ENCODE data around the gene RBMS3. TPM values are rescaled to one million over a fixed set of nuclear protein-coding genes. Genes with fewer than 3 reads are reported as not detected.

RBMS3 gene
- total and polyA plus RNA-seq, 2 of the 8 experiments (the other 6 are each of a cell fraction or from before 2014, with no cell fraction given), result 3.7 to 6.9 TPM

DNA sequence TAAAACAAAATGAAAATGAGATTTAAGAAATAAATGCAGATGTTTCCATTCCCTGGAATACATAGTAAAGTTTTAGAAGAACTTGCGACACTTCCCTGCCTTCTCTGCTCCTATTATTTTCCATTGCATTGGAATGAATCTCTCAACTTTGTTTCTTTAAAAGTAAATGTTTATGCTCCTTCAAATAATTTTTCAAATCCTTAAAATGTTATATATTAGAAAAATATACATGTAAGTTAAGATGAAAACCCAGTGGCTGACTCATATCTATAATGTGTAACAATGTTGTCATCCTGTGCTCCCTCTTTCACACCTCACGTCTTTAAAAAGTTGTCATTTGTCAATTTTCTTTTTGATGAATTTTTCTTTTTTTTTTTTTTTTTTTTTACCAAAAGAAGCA lies 3.6 kb downstream of the RBMS3 start:
- Histone ChIP-seq H3K23me2 (ENCODE audit: low read depth, low read length) (peaks cover 2% of the 10 kb centered on the region), H2BK12ac (ENCODE audit: low read depth, low read length) (no peak overlapping the region), H3K9me3 (ENCODE audit: insufficient read depth in 2 of 2, low read depth in 1 of 2, low read length in 1 of 2) (no peaks in the 10 kb centered on the region), H2AFZ (ENCODE audit: low read length) (no peak overlapping the region), H4K20me1 (replicated peaks in 1 of 2; ENCODE audit: control insufficient read depth in 1 of 2, insufficient read depth in 2 of 2, low read length in 2 of 2) (no peaks in the 10 kb centered on the region), H3K36me3 (ENCODE audit: control insufficient read depth in 2 of 4, insufficient read depth in 4 of 4, low read length in 3 of 4) (no peaks in the 10 kb centered on the region), H3K27me3 (replicated peaks in 1 of 4; ENCODE audit: control insufficient read depth in 3 of 4, extremely low read depth in 1 of 4, insufficient read depth in 3 of 4, low read length in 3 of 4) (no peaks in the 10 kb centered on the region), H2BK120ac (replicated peaks; ENCODE audit: low read depth, low read length) (no peak overlapping the region), H3K79me1 (ENCODE audit: low read depth, low read length) (no peaks in the 10 kb centered on the region), H3K79me2 (ENCODE audit: control insufficient read depth in 1 of 2, insufficient read depth in 2 of 2, low read length in 2 of 2) (no peaks in the 10 kb centered on the region), H2BK15ac (ENCODE audit: low read length) (no peak overlapping the region), H3K4me2 (ENCODE audit: insufficient read depth in 1 of 2, low read depth in 2 of 2, low read length in 2 of 2) (no peak overlapping the region), H3K14ac (ENCODE audit: insufficient read length) (no peak overlapping the region), H3K9ac (replicated peaks in 1 of 4; ENCODE audit: extremely low read depth in 1 of 4, low read depth in 3 of 4, low read length in 3 of 4) (no peak overlapping the region), H4K5ac (ENCODE audit: insufficient read length, low read depth, low read length) (no peak overlapping the region), H3K4me3 (ENCODE audit: extremely low read depth in 1 of 4, insufficient read depth in 2 of 4, low read depth in 3 of 4, low read length in 4 of 4) (no peak overlapping the region), H3K4me1 (replicated peaks in 1 of 4; ENCODE audit: control insufficient read depth in 3 of 4, insufficient read depth in 4 of 4, low read length in 3 of 4) (peaks cover 0 to 21% (median 9%) of the 10 kb centered on the region in 4 experiments; a peak in 5 of 7 replicates), H3K27ac (ENCODE audit: low read depth, low read length) (no peak overlapping the region), H3K18ac (ENCODE audit: extremely low read depth, low read length) (no peak overlapping the region; the same call in 1 of the 2 replicates), H2AK5ac (ENCODE audit: low read depth, low read length) (no peak overlapping the region), H2BK20ac (ENCODE audit: low read length) (no peak overlapping the region), H4K91ac (replicated peaks; ENCODE audit: insufficient read length, low read length) (no peak overlapping the region), H4K8ac (ENCODE audit: extremely low read depth, insufficient read depth, low read length) (no peak overlapping the region), H3K56ac (replicated peaks; ENCODE audit: insufficient read length, low read depth, low read length) (no peak overlapping the region), H2BK5ac (ENCODE audit: low read depth, low read length) (no peak overlapping the region), H3K4ac (replicated peaks; ENCODE audit: insufficient read length, low read depth, low read length) (no peak overlapping the region), H3K23ac (ENCODE audit: insufficient read length) (no peak overlapping the region)
- ChIA-PET POLR2A (ENCODE audit: partially characterized antibody) (no interaction called here), CTCF (ENCODE audit: partially characterized antibody) (no interaction called here)
- DNase-seq (ENCODE audit: low read depth in 1 of 2, low spot score in 2 of 2) (no peak), FAIRE-seq (no peak)
- 73% methylated on average over 2 of the region's 2 CpGs; no CpG with 5 or more reads in 1 of the 2 experiments for WGBS, 2 experiments (ENCODE audit: extremely low coverage in 1 of 2, insufficient coverage in 1 of 2, insufficient read length in 1 of 2, insufficient replicate concordance in 2 of 2, low coverage in 1 of 2, low lambda C conversion rate in 2 of 2, missing lambda C conversion rate in 1 of 2)
- TF ChIP-seq ASH2L (IDR thresholded peaks at IDR 0.05; ENCODE audit: low read length), result no peak
- TF ChIP-seq MAFK (IDR thresholded peaks at IDR 0.05; ENCODE audit: low read depth, low read length), result no peak
- no peak for TF ChIP-seq GTF2F1 (IDR thresholded peaks at IDR 0.05; ENCODE audit: borderline replicate concordance, low read depth, low read length)
- no peak for TF ChIP-seq CHD1 (IDR thresholded peaks at IDR 0.05; ENCODE audit: low read depth, low read length)
- TF ChIP-seq, protein P1, sequence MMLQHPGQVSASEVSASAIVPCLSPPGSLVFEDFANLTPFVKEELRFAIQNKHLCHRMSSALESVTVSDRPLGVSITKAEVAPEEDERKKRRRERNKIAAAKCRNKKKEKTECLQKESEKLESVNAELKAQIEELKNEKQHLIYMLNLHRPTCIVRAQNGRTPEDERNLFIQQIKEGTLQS (IDR thresholded peaks at IDR 0.05; ENCODE audit: insufficient read depth, low read depth, low read length), result no peak
- TF ChIP-seq SAP30 (IDR thresholded peaks at IDR 0.05; ENCODE audit: insufficient read depth, insufficient replicate concordance, low read length), result no peak
- no peak for TF ChIP-seq BCL11A (IDR thresholded peaks at IDR 0.05; ENCODE audit: low read depth in 2 of 2, low read length in 2 of 2)
- no peak for TF ChIP-seq RAD21 (IDR thresholded peaks at IDR 0.05 in 1 of 2, conservative IDR thresholded peaks at IDR 0.05 in 1 of 2; ENCODE audit: low read depth in 2 of 2, low read length in 2 of 2)
- no peak for TF ChIP-seq KDM4A (IDR thresholded peaks at IDR 0.05; ENCODE audit: low read depth, low read length, severe bottlenecking)
- TF ChIP-seq, protein P2, sequence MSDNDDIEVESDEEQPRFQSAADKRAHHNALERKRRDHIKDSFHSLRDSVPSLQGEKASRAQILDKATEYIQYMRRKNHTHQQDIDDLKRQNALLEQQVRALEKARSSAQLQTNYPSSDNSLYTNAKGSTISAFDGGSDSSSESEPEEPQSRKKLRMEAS (IDR thresholded peaks at IDR 0.05), result no peak
- TF ChIP-seq KDM5A (IDR thresholded peaks at IDR 0.05; ENCODE audit: low read length), result no peak
- no peak for TF ChIP-seq BRCA1 (IDR thresholded peaks at IDR 0.05; ENCODE audit: low read depth, low read length)
- no peak for TF ChIP-seq GABPA (IDR thresholded peaks at IDR 0.05; ENCODE audit: borderline replicate concordance, insufficient read depth, low read length)
